CD4-positive, alpha-beta T cell treated with Interleukin-4 for 1 hour (primary cell): ENCODE measurements around the gene DACT3.
"Not testable (repeated sequence)": the region's sequence is repeated elsewhere in the genome, so short reads cannot be mapped to it uniquely, and the experiment has no call there.

ENCODE experiments used
- DNase-seq, 2 donors: peaks; one replicate each; pipeline ENCODE4 v3.0.0-alpha.2; 2020 to 2022

DACT3 gene

DNA sequence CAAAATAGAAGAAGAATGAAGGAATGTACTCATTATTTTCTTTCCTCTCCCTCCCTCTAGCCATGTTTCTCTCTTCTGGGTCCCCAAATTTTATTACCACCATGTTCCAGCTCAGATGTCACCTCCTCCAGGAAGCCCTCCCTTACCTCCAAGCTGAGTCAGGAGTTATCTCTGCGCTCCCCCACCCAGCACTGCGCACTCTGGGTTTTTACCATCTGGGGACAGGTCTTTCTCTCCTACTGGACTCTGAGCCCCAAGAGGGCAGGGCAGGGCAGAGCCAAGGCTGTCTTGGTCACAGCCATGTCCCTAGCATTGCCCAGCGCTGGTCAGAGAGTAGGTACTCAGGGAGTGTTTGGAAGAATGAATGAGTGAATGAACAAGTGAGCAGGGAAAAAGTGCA lies 27.9 kb downstream of the DACT3 start:
- no peak for DNase-seq

DNA sequence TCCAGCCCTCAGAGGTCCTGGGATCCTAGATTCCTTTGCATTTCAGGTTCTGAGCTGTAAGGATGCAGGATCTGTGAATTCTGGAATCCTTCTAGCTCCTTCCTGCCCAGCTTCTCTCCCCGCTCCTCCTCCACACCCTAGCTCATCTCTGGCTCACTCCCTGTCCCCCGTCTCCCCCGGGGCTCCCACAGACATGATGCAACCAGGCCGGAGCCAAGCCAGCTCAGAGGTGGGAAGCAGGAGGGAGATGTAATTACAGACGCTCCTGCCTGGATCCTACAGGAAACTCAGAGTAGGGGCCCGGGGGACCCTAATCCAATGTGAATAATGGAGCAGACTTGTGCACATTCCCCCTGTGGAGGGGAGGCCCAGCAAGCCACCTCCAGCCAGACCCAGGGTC lies 29.5 kb downstream of the DACT3 start:
- DNase-seq, result no peak

DNA sequence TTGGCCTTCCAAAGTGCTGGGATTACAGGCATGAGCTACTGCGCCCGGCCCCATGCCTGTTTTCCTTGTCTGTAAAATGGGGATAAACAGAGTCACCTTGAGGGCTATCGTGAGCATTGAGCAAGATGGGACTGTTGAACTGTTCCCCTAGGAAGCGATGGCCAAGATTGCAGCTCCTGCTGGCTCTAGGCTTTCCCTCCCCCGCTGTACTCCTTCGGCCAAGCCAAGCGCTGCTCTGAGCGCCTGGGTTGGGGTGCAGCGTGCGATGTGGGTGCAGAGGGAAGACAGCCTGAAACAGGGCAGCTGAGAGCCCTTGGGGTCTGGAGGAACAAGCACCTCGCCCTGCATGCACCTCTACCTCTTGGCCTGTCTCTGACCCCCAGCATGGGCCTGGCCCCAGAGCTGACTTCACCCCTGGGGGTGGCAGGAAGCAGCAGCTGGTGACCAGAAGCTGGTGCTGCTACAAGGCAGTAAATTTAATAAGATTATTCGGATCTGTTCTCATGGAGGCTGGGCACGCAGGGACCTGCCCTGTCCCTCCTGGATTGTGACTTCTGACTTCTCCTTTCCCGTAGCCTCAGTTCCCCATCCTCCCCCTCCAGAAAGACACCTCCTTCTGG lies 30.3 kb downstream of the DACT3 start:
- DNase-seq, result no peak

DNA sequence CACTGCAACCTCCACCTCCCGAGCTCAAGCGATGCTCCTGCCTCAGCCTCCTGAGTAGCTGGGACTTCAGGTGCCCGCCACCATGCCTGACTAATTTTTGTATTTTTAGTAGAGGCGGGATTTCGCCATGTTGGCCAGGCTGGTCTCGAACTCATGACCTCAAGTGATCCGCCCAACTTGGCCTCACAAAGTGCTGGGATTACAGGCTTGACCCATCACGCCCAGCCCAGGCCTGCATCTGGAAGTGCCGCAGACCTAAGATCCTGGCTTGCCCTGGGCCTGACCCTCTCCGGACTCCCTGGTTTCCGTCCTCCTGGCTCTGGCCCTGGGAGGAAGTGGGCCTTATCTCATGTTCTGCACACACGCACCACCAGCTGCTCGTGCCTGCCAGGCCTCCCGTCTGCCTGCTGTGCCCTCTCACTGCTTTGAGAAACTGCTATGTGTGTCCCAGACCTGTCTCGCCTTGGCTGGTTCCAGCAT lies 31.4 kb downstream of the DACT3 start:
- no peak for DNase-seq

DNA sequence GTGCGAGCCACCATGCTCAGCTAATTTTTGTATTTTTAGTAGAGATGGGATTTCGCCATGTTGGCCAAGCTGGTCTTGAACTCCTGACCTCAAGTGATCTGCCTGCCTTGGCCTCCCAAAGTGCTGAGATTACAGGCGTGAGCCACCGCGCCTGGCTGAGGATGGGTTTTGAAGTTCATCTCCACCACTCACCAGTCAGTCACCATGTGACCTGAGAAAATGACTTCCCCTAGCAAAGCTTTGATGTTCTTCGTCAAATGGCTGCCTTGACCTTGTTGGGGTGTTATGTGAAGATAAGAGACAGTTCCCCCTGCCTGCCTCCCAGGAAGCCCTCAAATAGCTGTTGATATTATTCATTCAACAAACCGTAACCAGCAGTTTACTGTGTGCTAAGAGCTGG lies 32.0 kb downstream of the DACT3 start:
- DNase-seq, result not testable (repeated sequence)

DNA sequence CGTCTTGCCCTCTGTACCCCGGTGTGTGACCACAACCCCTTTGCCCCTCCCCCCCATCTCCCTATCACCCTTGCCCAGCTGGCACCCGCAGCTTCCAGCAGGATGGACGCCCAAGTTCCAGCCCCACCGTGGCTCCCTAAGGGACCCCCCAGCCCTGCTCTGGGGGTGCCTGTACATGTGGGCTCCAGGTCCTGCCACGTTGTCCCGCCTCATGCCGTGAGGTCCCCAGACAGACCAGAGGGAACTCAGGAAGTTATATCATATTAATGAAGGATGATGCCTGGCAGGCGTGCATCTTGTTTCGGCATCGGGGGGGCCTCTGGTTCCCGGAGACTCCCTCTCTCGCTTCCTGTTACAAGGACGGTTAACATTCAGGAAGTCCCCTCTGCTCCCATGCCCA lies 34.5 kb downstream of the DACT3 start:
- DNase-seq, result no peak

DNA sequence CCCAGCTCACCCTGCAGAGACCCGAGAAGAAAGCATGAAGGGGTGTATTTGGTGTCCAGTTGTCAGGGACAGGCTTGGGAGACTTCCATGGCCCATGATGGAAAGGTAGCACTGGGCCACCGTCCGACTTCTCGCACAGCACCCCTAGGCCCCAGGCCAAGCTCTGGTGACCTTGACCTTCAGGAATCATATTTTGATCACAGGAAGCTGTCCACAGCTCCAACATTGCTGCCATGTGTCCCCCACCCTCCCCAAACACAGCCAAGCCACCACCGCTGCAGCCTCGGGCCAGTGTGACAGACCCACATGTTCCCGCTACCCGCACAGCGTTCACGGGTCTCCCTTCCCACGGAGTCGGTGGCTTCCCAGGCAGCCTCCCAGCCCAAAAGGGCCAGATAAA lies 35.3 kb downstream of the DACT3 start:
- DNase-seq, result no peak

DNA sequence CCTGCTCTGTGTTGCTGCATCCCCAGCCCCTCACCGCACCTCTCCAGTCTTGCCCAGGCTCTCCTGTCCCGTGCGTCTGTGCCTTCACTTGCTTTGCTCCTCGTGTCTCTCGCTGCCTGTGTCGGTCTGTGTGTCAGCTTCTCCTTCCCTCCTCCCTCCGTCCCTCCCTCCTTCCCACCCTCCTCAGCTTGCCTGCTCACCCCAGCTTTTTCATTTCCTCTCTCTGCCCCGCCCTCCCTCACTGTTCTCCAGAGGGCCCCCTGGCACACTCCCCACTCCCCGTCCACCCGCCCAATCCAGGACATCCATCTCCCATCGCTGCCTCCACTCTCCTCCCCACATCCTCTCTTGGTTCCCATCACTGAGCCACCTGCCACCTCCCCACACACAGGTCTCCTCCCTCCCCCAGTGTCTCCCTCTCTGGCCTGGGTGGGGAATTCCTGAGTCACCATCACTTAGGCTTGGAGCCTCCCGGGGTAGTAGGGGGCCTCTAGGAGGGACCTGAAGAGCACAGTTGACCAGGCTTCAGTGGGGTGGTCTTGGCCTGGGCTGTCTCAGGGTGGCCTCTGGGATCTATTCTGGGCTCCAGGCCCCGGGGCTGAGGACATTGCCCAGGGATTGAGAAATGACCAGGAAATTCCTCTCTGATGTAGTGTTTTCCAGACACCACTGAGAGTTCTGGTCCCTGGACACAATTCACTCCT lies 35.9 kb downstream of the DACT3 start, which contains the start of gene PTGIR:
TSS of gene PTGIR (minus strand) at position 132 of the 704 bp plus-strand sequence. CDS start 864 bp downstream, outside the sequence.
- peak in 1 of 2 donors; percentile 54 for DNase-seq

DNA sequence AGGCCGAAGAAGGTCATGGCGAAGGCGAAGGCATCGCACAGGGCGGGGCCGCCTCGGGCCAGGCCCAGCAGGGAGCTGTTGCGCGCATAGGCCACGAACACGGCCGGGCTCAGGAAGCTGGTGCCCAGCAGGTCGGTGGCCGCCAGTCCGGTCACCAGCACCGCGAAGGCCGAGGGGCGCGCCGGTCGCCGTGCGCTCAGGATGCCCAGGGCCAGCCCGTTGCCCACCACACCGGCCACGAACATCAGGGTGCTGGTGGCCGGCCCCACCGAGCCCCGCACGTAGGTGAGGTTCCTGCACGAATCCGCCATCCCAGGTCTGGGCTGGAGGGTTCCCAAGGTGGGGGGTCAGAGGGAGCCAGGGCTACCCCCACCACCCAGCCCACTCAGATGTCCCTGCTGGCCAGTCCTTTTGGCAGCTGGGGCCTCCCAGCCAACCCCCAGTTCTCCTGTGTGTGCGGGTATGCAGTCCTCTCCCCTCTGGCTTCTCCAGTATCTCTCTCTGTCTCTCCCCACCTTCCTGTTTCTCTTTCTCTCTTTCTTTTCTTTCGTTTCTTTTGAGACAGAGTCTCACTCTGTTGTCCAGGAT lies 37.0 kb downstream of the DACT3 start:
- no peak for DNase-seq

DNA sequence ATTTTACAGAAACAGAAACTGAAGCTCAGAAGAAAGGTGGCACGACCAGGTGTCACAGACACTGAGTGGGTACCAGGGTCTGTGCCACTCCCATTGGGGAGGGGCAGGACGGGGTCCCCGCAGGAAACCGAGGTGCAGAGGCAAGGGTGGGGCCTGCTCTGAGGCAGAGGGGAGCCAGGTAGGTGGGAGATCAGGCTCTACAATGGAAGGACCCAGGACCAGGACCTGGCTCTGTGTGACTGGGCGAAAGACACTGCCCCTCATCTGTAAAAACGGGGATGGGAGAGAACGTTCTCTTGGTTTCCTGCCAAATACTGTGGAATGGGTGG lies 38.9 kb downstream of the DACT3 start:
- DNase-seq, result no peak

DNA sequence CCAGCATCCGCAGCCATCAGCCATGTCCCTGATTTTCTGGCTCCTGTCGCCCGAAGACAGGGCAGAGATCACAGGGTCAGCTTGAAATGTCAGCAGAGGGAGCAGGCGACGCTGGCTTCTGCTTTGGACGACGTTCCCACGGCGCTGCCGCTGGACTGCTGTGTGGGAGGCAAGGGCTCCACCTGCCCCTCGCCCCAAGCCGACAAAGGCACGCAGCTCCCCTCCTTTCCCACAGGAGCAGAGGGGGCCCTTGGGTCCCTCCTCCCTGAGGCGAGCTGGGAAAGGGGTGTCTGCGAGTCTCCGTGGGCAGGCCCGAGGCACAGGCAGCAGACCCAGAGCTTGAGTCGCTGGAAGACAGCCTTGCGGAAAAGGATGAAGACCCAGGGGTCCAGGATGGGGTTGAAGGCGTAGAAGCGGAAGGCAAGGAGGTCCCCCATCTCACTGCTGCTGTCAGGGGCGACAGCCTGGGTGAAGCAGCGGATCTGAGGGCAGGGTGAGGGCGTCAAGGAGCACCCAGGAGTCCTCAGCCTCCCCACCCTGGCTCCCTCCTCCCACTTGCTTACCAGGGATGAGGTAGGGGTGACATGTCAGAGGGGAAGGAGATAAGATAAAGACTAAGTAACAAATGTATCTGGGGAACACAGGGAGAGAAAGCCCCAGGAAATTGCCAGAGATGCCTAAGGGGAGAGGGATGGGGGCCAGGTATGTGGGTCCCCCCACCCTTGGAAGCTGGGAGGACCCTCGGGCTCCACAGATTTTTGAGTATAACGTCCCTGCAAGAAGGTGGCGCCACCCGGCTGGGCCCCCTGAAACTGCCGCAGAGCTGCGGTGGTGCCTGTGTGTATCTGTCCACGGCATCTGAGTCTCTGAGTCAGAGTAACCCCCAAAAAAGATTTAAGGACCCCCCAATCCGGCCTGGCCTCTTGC lies 39.5 kb downstream of the DACT3 start:
- peak in 1 of 2 donors; percentile 38 for DNase-seq

DNA sequence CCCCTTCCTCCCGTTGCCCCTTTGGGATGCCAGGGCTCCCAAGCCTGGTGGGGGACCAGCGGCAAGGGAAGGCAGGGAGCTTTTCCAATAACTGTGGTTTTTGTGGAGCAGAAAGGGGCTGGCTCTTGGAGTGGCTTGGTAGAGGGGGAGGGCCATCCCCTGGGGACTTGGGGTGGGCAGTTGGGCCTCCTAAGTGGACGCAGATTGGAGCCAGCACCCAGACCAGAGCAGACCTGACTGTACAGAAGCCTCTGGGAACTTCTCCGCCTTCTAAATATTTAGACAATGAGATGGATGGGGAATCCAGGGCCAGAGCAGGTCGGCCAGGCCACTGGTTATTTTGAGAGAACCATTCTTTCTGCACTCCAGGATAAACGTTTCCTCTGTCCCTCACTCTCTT lies 40.3 kb downstream of the DACT3 start:
- DNase-seq, result no peak

DNA sequence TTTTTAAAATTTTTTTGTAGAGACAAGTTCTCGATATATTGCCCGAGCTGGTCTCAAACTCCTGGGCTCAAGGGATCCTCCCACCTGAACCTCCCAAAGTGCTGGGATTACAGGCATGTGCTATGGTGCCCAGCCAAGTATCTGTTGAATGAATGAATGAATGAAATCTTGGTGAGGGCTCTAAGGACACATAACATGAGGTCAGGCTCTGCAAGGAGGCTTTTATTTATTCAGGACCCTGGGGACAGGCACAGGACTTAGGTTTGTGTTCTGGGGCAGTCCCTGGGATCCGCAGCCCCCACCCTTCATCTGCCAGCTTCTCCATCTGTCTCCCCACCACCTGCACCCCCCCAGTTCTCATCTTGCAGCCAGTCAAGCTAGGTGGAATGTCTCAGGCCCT lies 40.7 kb downstream of the DACT3 start:
- DNase-seq, result no peak

DNA sequence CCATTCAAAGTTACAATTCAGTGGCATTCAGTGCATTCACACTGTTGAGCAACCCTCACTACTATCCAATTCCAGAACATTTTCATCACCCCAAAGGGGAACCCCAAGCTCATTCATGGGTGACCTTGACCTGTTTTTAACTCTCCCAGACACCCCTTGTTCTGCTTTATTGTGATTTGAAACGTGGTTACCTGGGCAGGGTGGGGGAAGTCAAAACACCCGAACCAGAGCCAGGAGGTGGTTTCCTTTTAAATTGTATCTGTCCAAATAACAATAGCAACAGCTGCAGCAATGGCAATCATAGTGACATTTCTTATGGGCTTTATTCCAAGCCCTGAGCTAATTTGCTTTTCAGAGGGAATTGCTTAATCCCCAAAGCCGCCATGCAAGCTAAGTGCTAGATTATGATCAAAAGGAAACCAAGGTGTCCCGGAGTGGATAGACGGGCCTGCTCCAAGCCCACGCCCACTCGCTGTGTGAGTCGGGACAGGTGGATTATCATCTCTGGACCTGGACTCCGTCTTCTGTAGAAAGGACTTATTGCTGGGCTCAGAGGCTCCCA lies 42.2 kb downstream of the DACT3 start:
- peak; percentile 76 to 88 for DNase-seq

DNA sequence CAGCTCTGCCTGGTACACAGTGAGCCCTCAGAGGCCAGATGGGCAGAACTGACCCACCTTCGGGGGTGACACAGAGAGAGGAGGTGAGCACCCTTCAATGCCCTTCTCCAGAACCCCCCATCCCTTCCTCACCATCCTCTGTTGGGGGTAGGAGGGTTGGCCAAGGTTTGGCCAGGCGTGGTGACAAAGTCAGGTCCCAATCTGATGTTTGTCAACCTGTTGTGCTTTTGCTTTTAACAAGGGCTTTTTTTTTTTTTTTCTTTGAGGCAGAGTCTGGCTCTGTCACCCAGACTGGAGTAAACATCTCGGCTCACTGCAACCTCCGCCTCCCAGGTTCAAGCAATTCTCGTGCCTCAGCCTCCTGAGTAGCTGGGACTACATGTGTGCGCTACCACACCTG lies 43.4 kb downstream of the DACT3 start:
- peak; percentile 25 to 67 for DNase-seq

DNA sequence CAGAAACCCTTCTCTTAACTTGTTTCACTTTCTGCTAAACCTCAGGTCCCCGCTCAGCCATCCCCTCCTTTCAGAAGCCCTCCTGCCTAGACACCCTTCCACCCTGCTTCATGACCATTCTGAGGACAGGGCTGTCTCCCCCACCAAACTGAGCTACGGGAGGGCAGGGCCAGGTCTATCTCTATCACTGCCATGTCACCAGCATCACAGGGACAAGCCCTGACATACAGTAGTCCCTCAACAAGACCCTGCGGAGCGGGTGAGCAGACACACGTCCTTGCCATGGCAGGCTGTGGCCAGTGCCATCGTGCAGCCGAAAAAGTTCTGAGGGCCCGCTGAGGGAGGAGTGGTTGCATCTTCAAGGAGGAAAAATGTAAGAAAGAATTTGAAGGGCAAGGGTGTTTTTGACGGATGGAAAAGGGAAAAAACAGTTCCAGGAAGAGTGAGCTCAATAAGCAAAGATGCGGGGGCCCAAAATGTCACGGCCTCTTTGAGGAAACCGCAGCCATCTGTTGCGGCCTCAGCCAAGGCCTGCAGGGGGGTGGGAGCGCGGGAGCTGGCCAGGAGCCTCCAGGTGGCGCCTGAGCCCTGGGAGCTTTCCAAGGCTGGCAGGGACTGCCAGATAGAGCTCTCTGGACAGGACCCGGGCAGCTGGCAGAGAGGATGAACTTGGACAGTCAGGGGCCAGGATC lies 44.2 kb downstream of the DACT3 start:
- DNase-seq, result peak; percentile 36 to 69

DNA sequence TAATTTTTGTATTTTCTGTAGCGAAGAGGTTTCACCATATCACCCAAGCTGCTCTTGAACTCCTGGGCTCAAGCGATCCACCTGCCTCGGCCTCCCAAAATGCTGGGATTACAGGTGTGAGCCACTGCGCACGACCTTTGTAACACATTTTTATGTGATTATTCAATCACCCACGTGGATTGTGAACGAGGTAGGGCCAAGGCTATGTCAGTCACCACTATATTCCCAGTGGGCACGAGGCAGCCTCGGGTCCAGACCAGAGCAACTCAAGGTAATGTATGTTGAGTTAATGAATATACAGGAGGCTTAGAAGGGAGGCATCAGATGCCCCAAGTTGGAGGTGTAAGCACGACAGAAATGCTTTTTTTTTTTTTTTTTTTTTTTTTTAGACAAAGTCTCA lies 45.0 kb downstream of the DACT3 start:
- DNase-seq, result no peak

DNA sequence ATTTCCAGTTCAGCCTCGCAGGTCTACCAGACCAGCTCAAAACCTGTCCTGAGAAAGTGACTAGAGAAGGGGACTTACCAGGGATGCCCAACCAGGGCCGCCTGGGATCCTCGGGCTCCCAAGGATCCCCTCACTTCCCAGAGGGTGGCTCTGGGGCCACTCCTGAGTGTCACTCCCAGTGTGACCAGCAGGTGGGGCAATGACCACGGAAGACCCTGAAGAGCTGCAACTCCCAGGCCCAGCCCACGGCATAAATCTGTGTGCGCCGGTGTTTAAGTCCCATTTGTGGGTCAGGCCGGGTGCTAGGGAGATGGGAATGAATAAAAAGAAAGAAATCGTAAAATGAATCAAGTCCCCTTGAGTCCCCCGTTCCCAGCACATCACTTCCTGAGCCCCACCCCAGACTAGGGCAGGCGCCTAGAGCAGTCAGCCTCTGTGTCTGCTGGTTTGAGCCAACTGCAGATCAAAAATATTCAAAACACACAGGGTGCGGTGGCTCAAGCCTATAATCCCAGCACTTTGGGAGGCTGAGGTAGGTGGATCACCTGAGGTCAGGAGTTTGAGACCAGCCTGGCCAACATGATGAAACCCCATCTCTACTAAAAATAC lies 46.8 kb downstream of the DACT3 start:
- peak; percentile 81 to 83 for DNase-seq

DNA sequence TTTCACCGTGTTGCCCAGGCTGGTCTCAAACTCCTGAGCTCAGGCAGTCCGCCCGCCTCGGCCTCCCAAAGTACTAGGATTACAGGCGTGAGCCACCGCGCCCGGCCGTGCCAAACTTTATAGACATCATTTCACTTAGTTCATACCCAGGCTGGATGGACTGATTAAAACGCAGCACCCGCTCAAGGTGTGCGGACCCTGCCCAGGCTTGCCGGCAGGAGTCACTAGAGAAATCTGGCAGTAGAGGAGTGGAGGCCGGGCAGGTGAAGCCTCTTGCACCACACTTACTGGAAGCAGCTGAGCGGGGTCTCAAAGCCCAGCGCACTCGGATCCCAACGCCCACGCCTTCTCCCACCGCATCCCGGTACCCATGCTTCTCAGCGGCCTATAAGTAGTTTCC lies 47.5 kb downstream of the DACT3 start:
- DNase-seq, result no peak

DNA sequence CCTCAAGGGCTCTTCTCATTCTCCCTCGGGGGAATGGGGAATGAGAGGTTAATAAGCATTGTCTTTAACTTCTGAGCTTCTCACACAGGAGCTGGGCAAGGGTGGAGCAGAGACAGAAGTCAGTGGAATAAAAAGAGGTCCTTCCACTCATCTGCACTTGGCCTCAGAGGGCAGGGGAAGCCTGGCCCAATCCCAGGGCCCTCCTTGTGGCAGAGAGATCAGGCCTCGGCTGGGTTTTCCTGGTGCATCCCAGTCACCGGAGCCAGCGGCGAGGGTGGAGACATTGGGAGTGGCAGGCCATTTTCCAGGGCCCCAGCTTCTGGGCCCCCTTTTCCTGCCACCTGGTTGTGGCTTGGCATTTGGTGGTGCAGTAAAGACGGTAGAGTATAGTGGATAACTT lies 49.2 kb downstream of the DACT3 start:
- DNase-seq, result no peak

DNA sequence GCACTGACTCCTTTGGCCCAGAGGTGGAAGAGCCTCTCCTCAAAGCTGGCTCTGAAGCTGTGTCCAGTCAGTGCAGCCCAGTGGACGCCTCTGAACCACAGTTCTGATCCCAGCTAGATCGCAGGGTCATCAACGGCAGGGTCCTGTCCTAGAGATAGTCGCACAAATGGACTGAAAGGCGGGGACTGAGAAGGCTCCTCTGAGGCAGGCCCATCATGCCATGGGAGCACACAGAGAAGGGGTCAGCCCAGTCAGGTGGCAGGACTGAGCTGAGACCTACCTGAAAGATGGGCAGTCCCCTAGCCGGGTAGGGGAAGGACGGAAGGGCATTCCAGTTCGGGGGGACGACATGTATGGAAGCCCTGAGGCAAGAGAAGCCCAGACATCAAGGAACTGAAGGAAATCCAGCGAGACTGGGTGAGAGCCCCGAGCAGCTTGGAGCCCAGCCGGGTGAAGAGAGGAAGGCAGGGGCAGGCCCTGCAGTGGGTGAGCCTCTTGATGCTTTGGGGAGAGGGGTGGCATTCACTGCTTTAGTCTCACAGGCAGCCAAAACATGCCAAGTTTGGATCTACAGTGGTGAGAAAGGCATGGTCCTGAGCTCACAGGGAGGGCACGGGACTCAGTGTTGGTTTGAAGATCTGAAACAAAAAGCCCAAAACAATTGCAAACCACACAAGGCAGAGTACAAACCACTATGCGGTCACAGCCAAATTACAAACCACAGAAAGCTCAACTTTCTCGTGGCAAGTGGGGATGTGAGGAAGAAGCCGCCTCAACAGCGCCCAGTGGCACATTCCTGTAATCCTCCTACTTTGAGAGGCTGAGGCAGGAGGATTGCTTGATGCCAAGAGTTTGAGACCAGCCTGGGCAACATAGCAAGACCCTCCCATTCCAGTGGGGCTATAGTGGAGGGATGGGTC lies 49.9 kb downstream of the DACT3 start:
- peak; percentile 36 to 63 for DNase-seq
